Measurements from ENCODE around the gene EID3.

GRCh38 chr12:104299842-104300481 lies 3.6 kb upstream of the EID3 start:
- TF ChIP-seq CTCF (IDR thresholded peaks at IDR 0.05) (no peak), POLR2A (IDR thresholded peaks at IDR 0.05) (no peak), POLR2AphosphoS5 (IDR thresholded peaks at IDR 0.05; ENCODE audit: insufficient read depth in 1 of 2, low read depth in 1 of 2) (no peak)
